ENCODE data around the gene DYSF.

DYSF gene

DNA sequence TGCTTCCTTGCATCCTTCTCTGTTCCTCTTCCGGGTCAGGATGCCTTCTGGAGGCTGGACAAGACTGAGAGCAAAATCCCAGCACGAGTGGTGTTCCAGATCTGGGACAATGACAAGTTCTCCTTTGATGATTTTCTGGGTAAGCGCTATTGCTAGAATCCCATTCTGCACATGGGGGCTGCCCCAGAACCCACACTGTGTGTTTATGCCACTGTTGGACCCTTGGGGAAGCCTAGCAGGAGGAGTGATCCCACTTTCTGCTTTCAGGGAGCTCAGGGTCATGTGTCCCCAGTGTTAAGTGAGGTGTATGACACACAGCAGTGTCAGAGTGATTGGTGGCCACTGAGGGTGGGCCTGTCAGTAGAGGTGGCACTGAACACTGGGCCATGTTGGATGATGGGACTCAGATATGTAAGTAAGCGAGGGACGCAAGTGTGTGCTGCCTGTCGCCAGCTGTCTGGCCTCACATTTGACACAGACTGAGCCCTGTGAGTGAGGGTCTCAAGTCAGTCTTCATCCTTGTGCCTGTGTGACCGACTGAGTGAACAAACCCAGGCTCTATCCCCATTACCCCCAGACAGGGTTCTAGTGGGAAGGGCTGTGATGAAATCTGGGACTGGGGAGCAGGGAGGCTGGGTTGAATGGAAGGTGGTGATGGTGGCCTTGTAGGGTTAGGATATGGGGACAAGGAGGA, 220.9 kb downstream of the DYSF start:
- DNase-seq (ENCODE audit: low read depth) = no peak
- TF ChIP-seq CTCF (conservative IDR thresholded peaks at IDR 0.05; ENCODE audit: low read depth, low read length) = no peak
- H3K4me3 ChIP-seq (ENCODE audit: low read length) = no peak overlapping the region

GRCh38 chr2:71675296-71675695, 221.9 kb downstream of the DYSF start:
- no peak for DNase-seq (ENCODE audit: low read depth)
- TF ChIP-seq CTCF (conservative IDR thresholded peaks at IDR 0.05; ENCODE audit: low read depth, low read length) = no peak
- H3K4me3 ChIP-seq (ENCODE audit: low read length) = no peak overlapping the region

GRCh38 chr2:71678874-71679273, 225.5 kb downstream of the DYSF start:
- no peak overlapping the region for H3K4me3 ChIP-seq (ENCODE audit: low read length)
- TF ChIP-seq CTCF (conservative IDR thresholded peaks at IDR 0.05; ENCODE audit: low read depth, low read length) = no peak
- no peak for DNase-seq (ENCODE audit: low read depth)

- no peak for TF ChIP-seq CTCF (conservative IDR thresholded peaks at IDR 0.05; ENCODE audit: low read depth, low read length)
Observed at GRCh38 chr2:71679491-71679890, 226.1 kb downstream of the DYSF start.

DNA sequence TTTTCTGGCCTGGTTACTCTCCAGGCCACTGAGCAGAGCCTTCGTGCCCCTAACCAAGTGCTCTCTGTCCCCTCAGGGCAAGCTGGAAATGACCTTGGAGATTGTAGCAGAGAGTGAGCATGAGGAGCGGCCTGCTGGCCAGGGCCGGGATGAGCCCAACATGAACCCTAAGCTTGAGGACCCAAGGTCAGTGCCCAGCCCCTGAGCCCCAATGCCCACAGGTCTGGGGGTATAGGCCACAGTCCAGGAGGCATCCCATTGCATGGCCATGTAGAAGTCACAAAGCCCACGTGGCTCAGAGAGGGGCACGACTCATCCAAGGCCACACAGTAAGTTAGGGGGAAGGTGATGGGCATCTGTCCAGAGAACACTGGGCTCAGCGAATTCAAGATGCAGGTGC, 227.6 kb downstream of the DYSF start:
- no peak for DNase-seq (ENCODE audit: low read depth)
- no peak for TF ChIP-seq CTCF (conservative IDR thresholded peaks at IDR 0.05; ENCODE audit: low read depth, low read length)

More at GRCh38 chr2:71679491-71679890, 226.1 kb downstream of the DYSF start:
- H3K4me3 ChIP-seq (ENCODE audit: low read length) = no peak overlapping the region
- no peak for DNase-seq (ENCODE audit: low read depth)

DNA sequence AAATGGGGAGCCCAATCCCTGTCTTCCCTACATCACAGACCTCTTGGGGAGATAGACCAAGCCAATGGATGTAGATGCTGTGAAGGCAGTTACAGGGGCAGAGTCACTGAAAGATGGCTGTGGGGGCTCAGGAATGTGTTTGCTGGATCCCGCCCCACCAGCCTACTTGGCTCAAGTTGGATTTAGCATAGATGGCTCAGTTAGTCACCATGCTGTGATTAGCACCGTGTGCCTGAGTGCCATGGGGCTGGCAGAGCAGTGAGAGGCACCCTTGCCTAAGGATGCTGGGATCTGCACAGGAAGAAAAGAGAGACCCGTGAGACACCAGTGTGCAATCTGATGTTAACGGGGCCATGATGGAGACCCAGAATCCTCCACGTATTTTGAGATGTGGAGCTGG, 228.3 kb downstream of the DYSF start:
- TF ChIP-seq CTCF (conservative IDR thresholded peaks at IDR 0.05; ENCODE audit: low read depth, low read length) = no peak
- no peak overlapping the region for H3K4me3 ChIP-seq (ENCODE audit: low read length)
- no peak for DNase-seq (ENCODE audit: low read depth)

More for the DNA sequence above, 227.6 kb downstream of the DYSF start:
- H3K4me3 ChIP-seq (ENCODE audit: low read length) = no peak overlapping the region

DNA sequence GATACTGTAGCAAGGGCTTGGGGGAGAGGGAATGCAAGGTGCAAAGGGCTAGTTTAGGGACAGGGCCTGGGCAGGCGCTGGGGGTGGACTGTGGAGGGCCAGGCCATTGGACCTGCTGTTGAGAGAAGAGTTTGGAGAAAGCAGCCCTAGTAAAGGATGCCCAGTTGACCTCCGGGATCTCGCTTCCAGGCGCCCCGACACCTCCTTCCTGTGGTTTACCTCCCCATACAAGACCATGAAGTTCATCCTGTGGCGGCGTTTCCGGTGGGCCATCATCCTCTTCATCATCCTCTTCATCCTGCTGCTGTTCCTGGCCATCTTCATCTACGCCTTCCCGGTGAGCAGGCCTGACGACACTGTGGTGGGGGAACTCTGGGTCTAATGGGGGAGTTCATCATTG, 229.0 kb downstream of the DYSF start:
- H3K4me3 ChIP-seq (ENCODE audit: low read length) = no peak overlapping the region
- DNase-seq (ENCODE audit: low read depth) = no peak
- TF ChIP-seq CTCF (conservative IDR thresholded peaks at IDR 0.05; ENCODE audit: low read depth, low read length) = no peak
